ENCODE results near the gene RPRD1B. TPM values are rescaled to one million over a fixed set of nuclear protein-coding genes. Genes with fewer than 3 reads are reported as not detected.

The RPRD1B gene
- 17.2 and 21.1 TPM in 2 replicates for total RNA-seq

GRCh38 chr20:38033330-38034107, at the start of gene RPRD1B, which contains the start of gene TTI1:
Gene RPRD1B, plus strand, starts transcription at chr20:38033746. Its CDS starts 202 bp downstream, at chr20:38033948.
Gene TTI1, minus strand, starts transcription at chr20:38033456. Its CDS starts 19,640 bp downstream, at chr20:38013816.

Other genes with a start within 250 kb of the RPRD1B start
- 2.5 and 3.7 TPM in 2 replicates for gene VSTM2L, start 130.6 kb upstream of the RPRD1B start, total RNA-seq
- gene TTI1, start 290 bp upstream of the RPRD1B start, total RNA-seq, result 14.1 and 21.7 TPM in 2 replicates
- 371 and 457 TPM in 2 replicates for gene TGM2, start 131.5 kb downstream of the RPRD1B start, total RNA-seq
- 2.5 and 3.1 TPM in 2 replicates for gene KIAA1755, start 227.0 kb downstream of the RPRD1B start, total RNA-seq

Data from regular cardiac myocyte (primary cell).